GM12875 (cell line): ENCODE results near the gene STEAP1B.
"Not testable (repeated sequence)": the region's sequence is repeated elsewhere in the genome, so short reads cannot be mapped to it uniquely, and the experiment has no call there.

Source experiments
- H3K4me3 ChIP-seq: one replicate; pipeline ENCODE4 v1.5.1; 2011; ENCODE audit warnings: low read depth, low read length, control low read depth
- CTCF ChIP-seq: IDR thresholded peaks from 2 replicates; pipeline ENCODE4 v1.5.1; 2011; ENCODE audit warnings: low read depth, mild to moderate bottlenecking, control low read depth, inconsistent platforms, low read length, moderate library complexity, borderline replicate concordance; ENCODE audit not compliant: insufficient read depth

STEAP1B gene

GRCh38 chr7:22452960-22453558, 46.9 kb downstream of the STEAP1B start:
- no peak for TF ChIP-seq CTCF
- H3K4me3 ChIP-seq = no peak overlapping the region

- H3K4me3 ChIP-seq = no peak overlapping the region
- TF ChIP-seq CTCF = peak; percentile 81
These were observed 47.6 kb downstream of the STEAP1B start for GRCh38 chr7:22452142-22452959.

- not testable (repeated sequence) for H3K4me3 ChIP-seq
These were observed 50.0 kb downstream of the STEAP1B start for GRCh38 chr7:22450013-22450412.

- no peak overlapping the region for H3K4me3 ChIP-seq
- no peak for TF ChIP-seq CTCF
These were observed 52.2 kb downstream of the STEAP1B start for GRCh38 chr7:22447762-22448161.

GRCh38 chr7:22447008-22447407, 53.0 kb downstream of the STEAP1B start:
- H3K4me3 ChIP-seq = no peak overlapping the region

GRCh38 chr7:22445853-22446252, 54.1 kb downstream of the STEAP1B start:
- TF ChIP-seq CTCF = no peak
- H3K4me3 ChIP-seq = no peak overlapping the region

More at GRCh38 chr7:22447008-22447407, 53.0 kb downstream of the STEAP1B start:
- TF ChIP-seq CTCF = no peak

- no peak overlapping the region for H3K4me3 ChIP-seq
- TF ChIP-seq CTCF = no peak
These were observed 54.7 kb downstream of the STEAP1B start for GRCh38 chr7:22445140-22445743.
